K562 (cell line): ENCODE data around the gene HSPA2. TPM values are rescaled to one million over a fixed set of nuclear protein-coding genes. Genes with fewer than 3 reads are reported as not detected.

Source experiments
- ATAC-seq: fragments of 200-7000 bp; cut with Tn5 transposase; 3 replicates; pipeline ENCODE4 v1.9.1; 2020; ENCODE audit warnings: moderate library complexity
- BruUV-seq: library from RNA; stranded (reverse); fragments of 400-500 nt; replicated peaks from 2 replicates; lab custom pipeline; 2021; lab: Mats Ljungman, UMichigan
- CTCF ChIA-PET: fragments of 300-600 bp; formaldehyde crosslinking; extraction: SDS; loops from one replicate; lab custom pipeline; 2021; ENCODE audit warnings: low intra/inter-chr PET ratio; lab: Yijun Ruan, JAX
- POLR2A ChIA-PET: fragments of 300-600, 350-650 bp; sonication (Branson Sonifier 250); formaldehyde crosslinking; extraction: SDS; loops from one replicate; lab custom pipeline; 2021; ENCODE audit warnings: antibody characterized with exemption, inconsistent platforms; lab: Yijun Ruan, JAX
- DNase-seq, 4 experiments: peaks; one replicate each; pipeline versions ENCODE4 v3.0.0 to v3.0.0-alpha.2; 2011 to 2018; ENCODE audit warnings: low spot score in 3 of 4, mixed read lengths in 3 of 4; ENCODE audit errors: extremely low read depth in 1 of 4
- FAIRE-seq: peaks from 2 replicates; lab custom pipeline; 2011; peaks lifted over from hg19 to GRCh38; lab: Jason Lieb, UNC
- H2AFZ ChIP-seq: 2 replicates; pipeline ENCODE4 v1.6.0; 2011; ENCODE audit warnings: low read depth, low read length, control low read depth, inconsistent platforms
- H3K27ac ChIP-seq: fragments of 200-600 bp; 3 replicates; pipeline ENCODE4 v1.8.0; 2011; ENCODE audit warnings: low read depth, mild to moderate bottlenecking, control low read depth, inconsistent platforms, low read length, moderate library complexity, mixed read lengths; ENCODE audit errors: extremely low read depth
- H3K27me3 ChIP-seq, 2 experiments: fragments of 300-600 bp in 1 of 2; 2 replicates in 1 of 2; 3 replicates in 1 of 2; pipeline versions ENCODE4 v1.6.0 to v1.8.0; 2011; ENCODE audit warnings: inconsistent platforms in 2 of 2, low read length in 2 of 2, mild to moderate bottlenecking in 1 of 2, mixed read lengths in 1 of 2, moderate library complexity in 1 of 2; ENCODE audit not compliant: control insufficient read depth in 2 of 2, insufficient read depth in 2 of 2
- H3K36me3 ChIP-seq: fragments of 300-600 bp; 3 replicates; pipeline ENCODE4 v1.8.0; 2011; ENCODE audit warnings: mild to moderate bottlenecking, low read length, inconsistent platforms; ENCODE audit not compliant: control insufficient read depth, insufficient read depth
- H3K4me1 ChIP-seq, 2 experiments: fragments of 200-600 bp in 1 of 2; replicated peaks in 1 of 2; 2 replicates in 1 of 2; 3 replicates in 1 of 2; pipeline versions ENCODE4 v1.5.1 to v1.8.0; 2011; ENCODE audit warnings: inconsistent platforms in 2 of 2, low read length in 2 of 2, mild to moderate bottlenecking in 1 of 2, mixed read lengths in 1 of 2, moderate library complexity in 1 of 2; ENCODE audit not compliant: control insufficient read depth in 2 of 2, insufficient read depth in 2 of 2
- H3K4me2 ChIP-seq: 2 replicates; pipeline ENCODE4 v1.6.1; 2011; ENCODE audit warnings: low read length, control low read depth, inconsistent platforms, mixed read lengths; ENCODE audit not compliant: insufficient read depth
- H3K4me3 ChIP-seq: fragments of 200-600 bp; sonication (generic), shearing (Covaris generic); 2 replicates; pipeline ENCODE4 v1.5.1; 2016; ENCODE audit warnings: control low read depth, inconsistent platforms
- H3K79me2 ChIP-seq: fragments of 200-600 bp; 3 replicates; pipeline ENCODE4 v1.8.0; 2011; ENCODE audit warnings: low read length, inconsistent platforms; ENCODE audit not compliant: control insufficient read depth, insufficient read depth
- H3K9ac ChIP-seq, 2 experiments: 2 replicates each; pipeline versions ENCODE4 v1.6.0 to v1.6.1; 2011; ENCODE audit warnings: low read depth in 2 of 2, low read length in 2 of 2, control low read depth in 1 of 2, inconsistent platforms in 1 of 2, mild to moderate bottlenecking in 1 of 2, mixed read lengths in 1 of 2; ENCODE audit not compliant: insufficient read depth in 1 of 2
- H3K9me1 ChIP-seq: one replicate; pipeline ENCODE4 v1.6.0; 2011; ENCODE audit warnings: inconsistent platforms, mild to moderate bottlenecking, low read length, moderate library complexity; ENCODE audit not compliant: control insufficient read depth, insufficient read depth
- H3K9me3 ChIP-seq: replicated peaks from 2 replicates; pipeline ENCODE4 v1.5.1; 2011; ENCODE audit warnings: low read depth, low read length, inconsistent platforms; ENCODE audit not compliant: control insufficient read depth, insufficient read depth
- H4K20me1 ChIP-seq: replicated peaks from 2 replicates; pipeline ENCODE4 v1.6.1; 2011; ENCODE audit warnings: low read length, inconsistent platforms, mixed read lengths; ENCODE audit not compliant: control insufficient read depth, insufficient read depth
- AFF4 ChIP-seq: sonication (generic); formaldehyde crosslinking; IDR thresholded peaks from 2 replicates; pipeline ENCODE4 v1.8.0; 2023; ENCODE audit warnings: mild to moderate bottlenecking, missing genetic modification reagents
- BRCA1 ChIP-seq, 2 experiments: fragments of 450-650 bp in 1 of 2; sonication (generic) in 1 of 2; formaldehyde crosslinking in 1 of 2; IDR thresholded peaks; 2 replicates each; pipeline versions ENCODE4 v1.5.0 to v1.6.1; 2017 to 2020; ENCODE audit warnings: mild to moderate bottlenecking in 1 of 2, missing genetic modification reagents in 1 of 2
- FOXK2 ChIP-seq, 2 experiments: fragments of 450-650 bp; IDR thresholded peaks in 1 of 2; conservative IDR thresholded peaks in 1 of 2; 2 replicates each; pipeline ENCODE4 v1.6.1; 2016; ENCODE audit warnings: low read depth in 2 of 2, mild to moderate bottlenecking in 1 of 2
- GTF2F1 ChIP-seq: IDR thresholded peaks from 2 replicates; pipeline ENCODE4 v1.6.1; 2011; ENCODE audit warnings: low read depth, low read length, improper control_type of control experiment
- ZKSCAN3 ChIP-seq: fragments of 250-450 bp; sonication (Bioruptor Pico); IDR thresholded peaks from 2 replicates; pipeline ENCODE4 v1.4.0; 2020
- ZSCAN32 ChIP-seq: fragments of 450-650 bp; formaldehyde crosslinking; IDR thresholded peaks from 2 replicates; pipeline ENCODE4 v1.4.0; 2020; ENCODE audit warnings: mild to moderate bottlenecking, moderate library complexity
- in situ Hi-C: fragments of 300-500 bp; cut with MboI; formaldehyde crosslinking; loops from 4 replicates; pipeline ENCODE4 v1.15.0; 2018; ENCODE audit warnings: inconsistent platforms, mixed read lengths
- intact Hi-C: fragments of 100-400 bp; cut with micrococcal nuclease; formaldehyde crosslinking; loops from 2 replicates; pipeline ENCODE4 v1.14.2; 2022
- polyA plus RNA-seq, 8 experiments: library from polyadenylated mRNA; depleted of rRNA in 4 of 8; stranded (reverse) in 5 of 8; unstranded in 3 of 8; fragments of >200 nt; fragmentation: Nextera tagmentation in 2 of 8; fragmentation: Illumina TruSeq in 1 of 8; extraction: Ambion mirVana in 2 of 8; extraction: Trizol in 1 of 8; gene quantifications; 2 replicates each; pipeline versions ENCODE4 v1.2.1 to v1.2.3, GENCODE V29; 2011 to 2014; ENCODE audit warnings: inconsistent platforms in 1 of 8, missing spikeins in 1 of 8
- total RNA-seq, 7 experiments: library from RNA; depleted of rRNA in 6 of 7; stranded (reverse); fragments of >200 nt in 6 of 7; fragmentation: Illumina TruSeq in 2 of 7; extraction: Trizol in 2 of 7; gene quantifications; 2 replicates each; pipeline versions ENCODE4 v1.2.1 to v1.2.3, GENCODE V29; 2011 to 2021; ENCODE audit warnings: low replicate concordance in 1 of 7

The HSPA2 gene
- total and polyA plus RNA-seq, 9 of the 15 experiments (the other 6 are each of a cell fraction or from before 2014, with no cell fraction given): not detected

DNA sequence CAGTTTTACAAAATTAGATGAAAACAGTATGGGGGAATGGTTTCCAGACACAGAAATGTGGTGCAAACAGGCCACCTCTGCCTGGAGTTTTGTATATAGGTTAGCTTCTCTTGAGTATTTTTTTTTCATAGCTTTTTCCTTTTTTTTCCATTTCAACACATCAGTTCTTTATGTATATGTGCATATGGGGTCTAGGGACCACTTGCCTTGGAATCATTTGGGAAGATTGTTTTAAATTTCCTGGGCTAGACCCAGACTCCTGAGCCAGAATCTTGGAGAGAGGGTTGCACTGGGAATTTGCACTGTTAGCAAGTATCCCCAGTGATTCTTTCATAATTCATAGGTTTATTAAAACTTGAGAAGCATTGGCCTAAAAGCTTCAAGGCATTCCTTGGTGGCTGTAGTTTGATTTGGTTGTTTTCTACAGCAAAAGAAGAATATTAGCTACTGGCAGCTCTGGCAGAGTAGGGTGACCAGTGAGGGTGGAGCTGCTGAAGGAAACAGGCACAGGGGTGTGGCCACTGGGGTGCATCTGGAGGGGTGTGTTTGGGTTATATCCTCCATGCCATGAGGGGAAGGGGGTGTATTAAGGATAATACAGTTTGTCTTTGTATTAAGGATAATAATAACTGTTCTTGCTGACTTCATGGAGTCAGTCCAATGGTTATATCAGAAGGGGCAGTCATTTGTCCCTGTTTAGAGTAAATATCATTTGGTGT lies 32.0 kb downstream of the HSPA2 start:
- no peak for FAIRE-seq
- no peak overlapping the region for H3K4me3 ChIP-seq
- in situ Hi-C loops: no loop called here
- peaks cover 2 to 12% of the 10 kb centered on the region in 2 experiments; a peak in 4 of 5 replicates for H3K27me3 ChIP-seq
- H3K9me3 ChIP-seq: no peaks in the 10 kb centered on the region
- ATAC-seq: no peak
- no peaks in the 10 kb centered on the region for H3K36me3 ChIP-seq
- TF ChIP-seq AFF4: no peak
- no peak for TF ChIP-seq GTF2F1
- no peak for TF ChIP-seq BRCA1 (IDR thresholded peaks at IDR 0.05)
- no peak for TF ChIP-seq BRCA1 (CRISPR knock-in tag; IDR thresholded peaks at IDR 0.05)
- TF ChIP-seq FOXK2 (conservative IDR thresholded peaks at IDR 0.05 in 1 of 2, IDR thresholded peaks at IDR 0.05 in 1 of 2; ENCODE audit: low read depth in 2 of 2): no peak
- TF ChIP-seq ZSCAN32 (CRISPR knock-in tag): no peak
- TF ChIP-seq ZKSCAN3 (CRISPR knock-in tag): no peak
- no peaks in the 10 kb centered on the region for H3K79me2 ChIP-seq
- H2AFZ ChIP-seq: no peak overlapping the region
- intact Hi-C loops: no loop called here
- H3K4me1 ChIP-seq: no peaks in the 10 kb centered on the region
- no peak for DNase-seq
- no peak overlapping the region for H3K4me2 ChIP-seq
- no peaks in the 10 kb centered on the region for H4K20me1 ChIP-seq
- no peak overlapping the region for H3K27ac ChIP-seq
- BruUV-seq: no TSS peak
- ChIA-PET POLR2A (interaction anchor here (0.6 kb wide), 1 partner anchor 642 kb away, joined by 3 read pairs; no protein-coding TSS in a partner anchor), CTCF (no interaction called here)
- no peak overlapping the region for H3K9ac ChIP-seq
- H3K9me1 ChIP-seq: no peaks in the 10 kb centered on the region
